BLaER1 (cell line): ENCODE results near the gene SRCIN1.

Experiments used
- H3K27ac ChIP-seq: shearing (Covaris generic); formaldehyde crosslinking; 2 replicates; pipeline ENCODE4 v1.8.1; 2022
- H3K27me3 ChIP-seq: shearing (Covaris generic); formaldehyde crosslinking; 2 replicates; pipeline ENCODE4 v1.8.1; 2022
- H3K36me3 ChIP-seq: shearing (Covaris generic); formaldehyde crosslinking; 2 replicates; pipeline ENCODE4 v1.8.1; 2022
- H3K4me1 ChIP-seq: shearing (Covaris generic); formaldehyde crosslinking; 2 replicates; pipeline ENCODE4 v1.8.1; 2022
- H3K4me2 ChIP-seq: shearing (Covaris generic); formaldehyde crosslinking; 2 replicates; pipeline ENCODE4 v1.8.1; 2022
- H3K4me3 ChIP-seq: shearing (Covaris generic); formaldehyde crosslinking; 2 replicates; pipeline ENCODE4 v1.8.1; 2022
- H3K9ac ChIP-seq: shearing (Covaris generic); formaldehyde crosslinking; 2 replicates; pipeline ENCODE4 v1.8.1; 2022
- H3K9me3 ChIP-seq: shearing (Covaris generic); formaldehyde crosslinking; 2 replicates; pipeline ENCODE4 v1.8.1; 2022
- H4K20me1 ChIP-seq: shearing (Covaris generic); formaldehyde crosslinking; 2 replicates; pipeline ENCODE4 v1.8.1; 2022
- Cebpa-rat ChIP-seq: shearing (Covaris generic); IDR thresholded peaks from 2 replicates; pipeline ENCODE4 v1.8.1; 2022

The SRCIN1 gene

GRCh38 chr17:38590988-38591758 lies 14.6 kb downstream of the SRCIN1 start:
- Histone ChIP-seq H3K4me2 (peak overlapping the region; percentile 90), H3K9ac (peak overlapping the region; percentile 26; the same call in 1 of the 2 replicates), H3K27me3 (no peaks in the 10 kb centered on the region), H4K20me1 (peaks cover 40% of the 10 kb centered on the region), H3K4me1 (peaks cover 71% of the 10 kb centered on the region), H3K9me3 (no peaks in the 10 kb centered on the region), H3K27ac (peak overlapping the region; percentile 77), H3K36me3 (no peaks in the 10 kb centered on the region), H3K4me3 (no peak overlapping the region)
- TF ChIP-seq Cebpa-rat: peak; percentile 87

DNA sequence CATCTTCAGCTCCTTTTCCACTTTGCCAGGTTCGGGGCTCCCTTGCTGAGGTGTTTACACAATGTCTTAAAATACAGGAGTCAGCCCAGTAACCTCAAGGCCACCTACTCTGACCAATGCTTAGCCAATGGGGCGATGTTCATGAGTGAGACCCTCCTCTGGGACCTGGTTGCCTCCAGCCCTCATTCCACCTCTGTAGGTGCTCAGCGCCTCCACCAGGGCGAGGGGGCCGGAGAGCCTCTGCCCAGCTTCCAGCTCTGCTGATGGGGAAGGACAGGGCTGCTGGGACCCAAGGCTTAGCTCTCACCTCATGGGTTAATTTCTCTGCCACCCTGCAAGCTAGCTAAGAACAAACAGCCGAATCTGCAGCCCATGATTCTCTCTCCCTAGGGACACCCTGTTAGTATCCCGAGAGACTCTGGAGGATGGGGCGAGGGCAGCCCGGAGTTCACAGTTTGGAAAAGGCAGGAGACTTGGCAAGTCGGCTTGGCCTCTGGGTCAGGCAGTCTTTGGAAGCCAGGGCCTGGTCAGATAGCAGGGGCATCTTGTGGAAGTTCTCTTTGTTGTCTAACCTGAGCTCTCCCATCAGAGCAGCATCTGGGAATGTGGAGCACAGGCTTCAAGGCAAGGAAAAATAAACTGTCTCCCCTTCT lies 16.2 kb downstream of the SRCIN1 start:
- Histone ChIP-seq H4K20me1 (peaks cover 40% of the 10 kb centered on the region), H3K27me3 (no peaks in the 10 kb centered on the region), H3K4me2 (peak overlapping the region; percentile 90), H3K4me1 (peaks cover 87% of the 10 kb centered on the region), H3K9ac (no peak overlapping the region), H3K4me3 (no peak overlapping the region), H3K9me3 (no peaks in the 10 kb centered on the region), H3K36me3 (no peaks in the 10 kb centered on the region), H3K27ac (no peak overlapping the region)
- TF ChIP-seq Cebpa-rat: no peak

GRCh38 chr17:38588788-38589174 lies 17.0 kb downstream of the SRCIN1 start:
- H3K27me3 ChIP-seq: no peaks in the 10 kb centered on the region
- H3K27ac ChIP-seq: no peak overlapping the region
- 0 out of 2 replicates have a peak overlapping the region, but pooled peaks have one; percentile 7 for H3K9ac ChIP-seq
- no peaks in the 10 kb centered on the region for H3K9me3 ChIP-seq
- peaks cover 40% of the 10 kb centered on the region for H4K20me1 ChIP-seq
- TF ChIP-seq Cebpa-rat: no peak
- H3K4me1 ChIP-seq: peaks cover 95% of the 10 kb centered on the region
- H3K36me3 ChIP-seq: no peaks in the 10 kb centered on the region
- H3K4me3 ChIP-seq: no peak overlapping the region
- peak overlapping the region; percentile 90 for H3K4me2 ChIP-seq

- H3K4me1 ChIP-seq: peaks cover 93% of the 10 kb centered on the region
- peak overlapping the region; percentile 90 for H3K4me2 ChIP-seq
- no peak for TF ChIP-seq Cebpa-rat
- no peak overlapping the region for H3K27ac ChIP-seq
- no peaks in the 10 kb centered on the region for H3K27me3 ChIP-seq
- no peak overlapping the region for H3K4me3 ChIP-seq
- no peaks in the 10 kb centered on the region for H3K36me3 ChIP-seq
- H3K9ac ChIP-seq: 0 out of 2 replicates have a peak overlapping the region, but pooled peaks have one; percentile 7
- peaks cover 40% of the 10 kb centered on the region for H4K20me1 ChIP-seq
- no peaks in the 10 kb centered on the region for H3K9me3 ChIP-seq
Observed at GRCh38 chr17:38587947-38588787, 17.6 kb downstream of the SRCIN1 start.

- H3K4me2 ChIP-seq: peak overlapping the region; percentile 90
- peaks cover 36% of the 10 kb centered on the region for H4K20me1 ChIP-seq
- H3K9ac ChIP-seq: 0 out of 2 replicates have a peak overlapping the region, but pooled peaks have one; percentile 12
- no peaks in the 10 kb centered on the region for H3K9me3 ChIP-seq
- no peaks in the 10 kb centered on the region for H3K27me3 ChIP-seq
- H3K27ac ChIP-seq: peak overlapping the region; percentile 28; the same call in 1 of the 2 replicates
- H3K4me3 ChIP-seq: no peak overlapping the region; the same call in 1 of the 2 replicates
- no peak for TF ChIP-seq Cebpa-rat
- no peaks in the 10 kb centered on the region for H3K36me3 ChIP-seq
- H3K4me1 ChIP-seq: peaks cover 84% of the 10 kb centered on the region
Observed at GRCh38 chr17:38587203-38587602, 18.5 kb downstream of the SRCIN1 start.

GRCh38 chr17:38586788-38587187 lies 19.0 kb downstream of the SRCIN1 start:
- Histone ChIP-seq H4K20me1 (peaks cover 32% of the 10 kb centered on the region), H3K27me3 (0 out of 2 replicates have a peak, but pooled peaks cover 2% of the 10 kb centered on the region), H3K4me1 (peaks cover 80% of the 10 kb centered on the region), H3K27ac (peak overlapping the region; percentile 25; the same call in 1 of the 2 replicates), H3K9me3 (no peaks in the 10 kb centered on the region), H3K4me2 (peak overlapping the region; percentile 90), H3K36me3 (no peaks in the 10 kb centered on the region), H3K4me3 (no peak overlapping the region; the same call in 1 of the 2 replicates), H3K9ac (0 out of 2 replicates have a peak overlapping the region, but pooled peaks have one; percentile 12)
- no peak for TF ChIP-seq Cebpa-rat

DNA sequence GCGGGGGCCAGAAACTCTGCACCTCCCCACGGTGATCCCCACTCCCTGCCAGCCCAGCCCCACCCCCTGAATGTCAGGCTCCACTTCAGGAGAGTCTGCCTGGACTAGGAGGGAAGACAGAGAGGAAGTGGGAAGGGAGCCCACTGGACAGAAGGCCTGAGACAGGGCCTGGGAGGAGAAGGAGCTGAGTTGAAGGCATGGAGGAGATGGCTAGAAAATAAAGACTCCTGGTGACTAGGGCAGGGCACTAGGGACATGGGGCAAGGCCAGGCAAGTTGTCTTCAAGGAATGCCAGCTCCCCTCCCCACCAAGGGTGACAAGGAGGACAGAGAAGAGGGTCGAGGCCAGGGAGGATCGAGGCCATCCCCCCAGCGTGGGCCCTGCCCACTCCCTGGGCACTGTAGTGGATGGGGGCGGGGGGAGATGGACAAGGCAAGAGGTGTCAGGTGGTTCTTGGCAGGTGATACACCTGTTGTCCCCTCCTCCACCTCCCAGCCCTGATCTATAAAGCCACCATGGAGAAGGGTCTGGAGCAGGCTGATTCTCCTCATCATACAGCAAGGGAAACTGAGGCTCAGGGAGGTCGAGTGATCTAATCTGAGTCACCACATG lies 19.7 kb downstream of the SRCIN1 start:
- H4K20me1 ChIP-seq: peaks cover 28% of the 10 kb centered on the region
- H3K27me3 ChIP-seq: peaks cover 6% of the 10 kb centered on the region; the same call in 1 of the 2 replicates
- H3K4me3 ChIP-seq: no peak overlapping the region
- no peak overlapping the region for H3K27ac ChIP-seq
- H3K9me3 ChIP-seq: no peaks in the 10 kb centered on the region
- H3K4me1 ChIP-seq: peaks cover 72% of the 10 kb centered on the region
- H3K9ac ChIP-seq: no peak overlapping the region
- no peaks in the 10 kb centered on the region for H3K36me3 ChIP-seq
- peak overlapping the region; percentile 90 for H3K4me2 ChIP-seq
- no peak for TF ChIP-seq Cebpa-rat

DNA sequence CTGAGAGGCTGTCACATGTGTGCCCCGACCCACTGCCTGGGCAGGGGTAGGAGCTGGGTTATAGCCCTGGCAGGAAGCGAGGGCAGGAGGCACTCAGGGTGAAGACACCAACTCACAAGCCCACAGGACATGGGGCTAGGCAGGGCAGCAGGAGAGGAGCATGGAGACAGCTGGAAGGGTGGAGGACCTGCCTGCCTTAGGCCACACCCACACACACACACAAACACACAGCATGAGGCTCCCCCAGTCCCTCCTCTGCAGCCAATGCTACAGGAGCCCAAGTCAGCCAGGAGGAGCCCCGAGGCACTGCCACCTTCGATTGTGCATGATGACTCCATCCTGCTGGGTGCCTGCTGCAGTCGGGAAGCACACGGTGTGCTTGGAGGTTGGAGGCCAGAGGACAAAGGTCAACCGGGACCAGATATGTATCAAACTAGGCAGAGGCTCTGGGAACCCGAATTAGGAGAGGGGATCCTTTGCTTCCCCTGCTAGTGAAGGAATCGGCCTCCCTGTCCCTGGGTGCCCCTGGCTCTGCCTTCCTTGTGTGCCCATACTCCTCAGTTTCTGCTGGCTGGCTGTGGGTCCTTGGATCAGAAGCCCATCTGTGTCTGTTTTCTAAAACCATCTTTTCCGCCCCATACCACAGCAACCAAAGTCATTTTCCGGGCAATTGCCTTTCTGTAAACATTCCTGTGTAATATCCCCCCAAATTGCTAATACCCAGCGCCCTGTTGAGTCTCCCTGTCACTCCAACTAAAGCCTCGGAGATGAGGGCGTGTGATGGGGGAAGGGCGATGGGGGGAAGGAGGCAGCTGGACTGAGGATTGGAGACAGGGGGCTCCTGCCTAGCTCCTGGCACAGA lies 20.5 kb downstream of the SRCIN1 start:
- Histone ChIP-seq H3K9me3 (no peaks in the 10 kb centered on the region), H3K4me3 (no peak overlapping the region), H3K4me1 (peaks cover 65% of the 10 kb centered on the region), H3K9ac (peak overlapping the region; percentile 27; the same call in 1 of the 2 replicates), H3K27ac (no peak overlapping the region), H3K4me2 (peak overlapping the region; percentile 90), H4K20me1 (peaks cover 31% of the 10 kb centered on the region), H3K27me3 (peaks cover 12% of the 10 kb centered on the region), H3K36me3 (no peaks in the 10 kb centered on the region)
- no peak for TF ChIP-seq Cebpa-rat
